Spinal cord (tissue), 10 donors: ENCODE results near the gene PCMTD2. TPM values are rescaled to one million over a fixed set of nuclear protein-coding genes. Genes with fewer than 3 reads are reported as not detected.

Experiments used
- DNase-seq, 6 donors: peaks; one replicate each; pipeline versions ENCODE4 v3.0.0 to v3.0.0-alpha.2; 2013 to 2015; ENCODE audit warnings: low spot score in 6 of 6, low read depth in 4 of 6
- H3K27ac ChIP-seq: one replicate; pipeline ENCODE4 v1.5.1; 2013; ENCODE audit warnings: low read depth, low read length, control low read depth
- H3K27me3 ChIP-seq: one replicate; pipeline ENCODE4 v1.6.1; 2013; ENCODE audit warnings: low read length; ENCODE audit not compliant: control insufficient read depth, insufficient read depth
- H3K36me3 ChIP-seq: one replicate; pipeline ENCODE4 v1.6.1; 2013; ENCODE audit warnings: low read length; ENCODE audit not compliant: control insufficient read depth, insufficient read depth
- H3K4me1 ChIP-seq: one replicate; pipeline ENCODE4 v1.6.1; 2013; ENCODE audit warnings: low read length; ENCODE audit not compliant: control insufficient read depth, insufficient read depth
- H3K4me3 ChIP-seq: one replicate; pipeline ENCODE4 v1.5.1; 2013; ENCODE audit warnings: low read depth, low read length, control low read depth
- H3K9me3 ChIP-seq: one replicate; pipeline ENCODE4 v1.6.1; 2013; ENCODE audit warnings: low read length; ENCODE audit not compliant: control insufficient read depth, insufficient read depth
- WGBS: methylation state at CpG from one replicate; pipeline ENCODE4 v1.1.5; 2013; ENCODE audit warnings: missing lambda C conversion rate; ENCODE audit not compliant: insufficient coverage; 5-methylcytosine and 5-hydroxymethylcytosine counted together
- polyA plus RNA-seq, 2 donors: library from polyadenylated mRNA; unstranded; fragments of 120-200 nt; gene quantifications; one replicate each; pipeline ENCODE4 v1.2.1, GENCODE V29; 2013; ENCODE audit not compliant: insufficient read length in 2 of 2
- total RNA-seq, 2 donors: library from RNA; depleted of rRNA in 1 of 2; stranded (reverse); fragments of 120-200 nt in 1 of 2; fragments of >200 nt in 1 of 2; gene quantifications; one replicate each; pipeline versions ENCODE4 v1.2.3 to v1.2.4, GENCODE V29; 2013 to 2014
- donor health status: healthy.

The PCMTD2 gene
- total and polyA plus RNA-seq, 4 donors, result 79.6 to 112 (median 91.5) TPM

DNA sequence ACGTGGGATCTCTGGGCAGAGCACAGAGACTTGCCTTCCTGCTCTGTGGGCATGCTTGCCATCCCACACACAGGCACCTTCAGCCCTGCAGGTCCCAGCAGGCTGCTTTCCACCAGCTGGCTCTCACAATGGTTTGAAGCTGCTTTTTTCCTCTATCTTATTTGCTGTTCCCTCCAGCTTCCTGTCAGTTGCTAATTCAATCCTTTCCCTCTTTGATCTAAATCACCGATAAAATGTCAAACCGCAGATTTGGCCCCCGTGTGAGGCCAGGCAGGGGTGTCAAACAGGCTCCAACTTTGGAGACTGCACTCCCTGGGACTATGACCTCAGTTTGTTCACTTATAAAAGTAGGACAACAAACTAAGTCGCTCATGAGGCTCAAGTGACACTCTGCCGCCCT, 40.6 kb upstream of the PCMTD2 start:
- Histone ChIP-seq H3K9me3 (no peaks in the 10 kb centered on the region), H3K4me3 (no peak overlapping the region), H3K4me1 (peaks cover 55% of the 10 kb centered on the region), H3K36me3 (peaks cover 77% of the 10 kb centered on the region), H3K27me3 (no peaks in the 10 kb centered on the region), H3K27ac (no peak overlapping the region)
- 55% methylated on average over 4 of the region's 6 CpGs for WGBS
- DNase-seq, result no peak

DNA sequence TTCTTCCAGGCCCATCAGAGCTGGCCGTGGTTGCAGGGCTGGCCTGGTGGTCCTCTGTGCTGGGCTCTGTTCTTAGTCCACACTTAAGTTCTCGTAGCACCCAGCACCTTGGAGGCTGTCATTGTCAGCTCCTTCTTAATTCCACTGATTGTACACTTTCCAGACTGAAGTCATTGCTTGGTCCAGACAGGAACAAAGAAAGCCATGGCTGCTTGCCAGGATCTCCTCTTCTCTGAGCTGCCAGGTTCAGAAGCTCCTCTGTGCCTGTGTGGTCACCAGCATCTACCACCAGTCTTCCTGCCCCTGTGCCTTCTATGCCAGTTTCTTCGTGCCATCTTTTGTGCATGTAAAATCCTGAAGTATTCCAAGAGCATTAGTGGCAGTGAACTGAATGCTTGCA, 39.5 kb upstream of the PCMTD2 start:
- H3K9me3 ChIP-seq, result no peaks in the 10 kb centered on the region
- peaks cover 66% of the 10 kb centered on the region for H3K4me1 ChIP-seq
- no peak overlapping the region for H3K4me3 ChIP-seq
- peaks cover 79% of the 10 kb centered on the region for H3K36me3 ChIP-seq
- peak in 2 of 6 donors; percentile 43 to 47 for DNase-seq
- 57% methylated on average over 3 of the region's 3 CpGs for WGBS
- no peaks in the 10 kb centered on the region for H3K27me3 ChIP-seq
- H3K27ac ChIP-seq, result no peak overlapping the region

DNA sequence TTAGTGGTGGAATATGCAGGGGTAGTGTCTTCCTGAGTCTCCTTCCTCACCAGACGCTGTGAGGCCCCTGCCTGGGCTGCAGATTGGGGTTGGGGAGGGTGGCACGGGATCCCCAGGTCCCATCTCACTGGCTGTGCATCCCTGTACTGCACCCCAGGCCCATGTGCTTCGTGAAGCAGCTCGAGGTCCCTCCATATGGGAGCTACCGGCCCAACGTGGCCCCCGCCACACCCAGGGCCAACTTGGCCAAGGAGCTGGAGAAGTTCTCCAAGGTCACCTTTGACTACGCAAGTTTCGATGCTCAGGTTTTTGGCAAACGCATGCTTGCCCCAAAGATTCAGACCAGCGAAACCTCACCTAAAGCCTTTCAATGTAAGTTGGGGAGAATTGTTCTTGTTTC, 38.6 kb upstream of the PCMTD2 start:
- Histone ChIP-seq H3K36me3 (peaks cover 79% of the 10 kb centered on the region), H3K4me3 (no peak overlapping the region), H3K9me3 (no peaks in the 10 kb centered on the region), H3K27ac (no peak overlapping the region), H3K27me3 (no peaks in the 10 kb centered on the region), H3K4me1 (peaks cover 70% of the 10 kb centered on the region)
- 95% methylated on average over 11 of the region's 11 CpGs for WGBS
- DNase-seq, result no peak

DNA sequence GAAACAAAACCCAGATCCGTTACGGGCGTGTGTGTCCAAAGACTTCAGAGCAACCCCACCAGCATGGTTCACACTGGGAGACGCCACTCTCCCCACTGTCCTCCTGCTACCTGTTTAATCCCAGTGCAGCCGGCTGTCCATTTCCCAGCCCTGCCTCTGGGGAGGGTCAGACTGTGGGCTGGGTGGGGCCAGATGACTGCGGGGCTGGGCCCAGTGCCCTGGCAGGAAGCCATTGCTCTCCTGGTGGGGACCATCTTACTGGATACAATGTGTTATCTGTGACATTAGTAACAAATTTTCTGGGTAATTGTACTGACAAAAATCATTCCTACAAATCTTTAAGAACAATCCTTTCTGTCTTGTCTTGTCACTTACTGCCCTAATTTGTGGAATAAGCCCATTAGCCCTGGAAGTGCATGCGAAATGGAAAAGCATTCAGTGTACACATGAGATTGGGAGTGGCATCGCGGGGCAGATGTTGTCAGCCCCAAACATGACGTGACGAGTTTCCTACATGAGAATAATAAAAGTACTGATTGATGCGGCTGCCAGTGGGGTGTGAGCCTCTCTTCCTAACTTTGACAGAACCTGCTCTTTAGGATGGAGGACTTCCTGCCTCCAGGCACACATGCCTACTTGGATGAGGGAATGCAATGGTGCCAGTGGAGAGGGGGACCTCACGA, 37.9 kb upstream of the PCMTD2 start:
- WGBS, result 75% methylated on average over 6 of the region's 13 CpGs
- Histone ChIP-seq H3K9me3 (no peaks in the 10 kb centered on the region), H3K27ac (no peak overlapping the region), H3K4me3 (no peak overlapping the region), H3K36me3 (peaks cover 79% of the 10 kb centered on the region), H3K4me1 (peaks cover 72% of the 10 kb centered on the region), H3K27me3 (no peaks in the 10 kb centered on the region)
- no peak for DNase-seq

DNA sequence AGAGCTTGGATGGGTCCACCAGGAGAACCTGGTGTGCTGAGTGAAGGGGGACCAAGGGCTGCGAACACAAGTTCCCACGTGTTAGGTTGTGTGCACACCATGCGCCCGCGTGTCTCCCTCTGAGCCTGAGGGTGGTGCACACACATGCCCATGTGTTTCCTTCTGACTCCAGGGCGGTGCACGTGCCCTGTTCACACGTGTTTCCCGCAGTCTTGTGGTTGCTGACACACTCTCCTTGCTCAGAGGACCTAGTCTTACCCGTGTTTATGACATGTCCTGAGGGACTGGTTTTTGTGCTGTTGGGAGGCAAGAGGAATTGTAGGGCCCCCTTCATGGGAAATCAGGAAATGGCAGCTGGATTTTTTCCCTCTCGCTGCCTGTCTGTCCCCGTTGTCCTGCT, 36.3 kb upstream of the PCMTD2 start:
- H3K27ac ChIP-seq, result no peak overlapping the region
- H3K27me3 ChIP-seq, result no peaks in the 10 kb centered on the region
- no peaks in the 10 kb centered on the region for H3K9me3 ChIP-seq
- WGBS, result 84% methylated on average over 12 of the region's 12 CpGs
- no peak overlapping the region for H3K4me3 ChIP-seq
- DNase-seq, result no peak
- peaks cover 72% of the 10 kb centered on the region for H3K4me1 ChIP-seq
- peaks cover 79% of the 10 kb centered on the region for H3K36me3 ChIP-seq

DNA sequence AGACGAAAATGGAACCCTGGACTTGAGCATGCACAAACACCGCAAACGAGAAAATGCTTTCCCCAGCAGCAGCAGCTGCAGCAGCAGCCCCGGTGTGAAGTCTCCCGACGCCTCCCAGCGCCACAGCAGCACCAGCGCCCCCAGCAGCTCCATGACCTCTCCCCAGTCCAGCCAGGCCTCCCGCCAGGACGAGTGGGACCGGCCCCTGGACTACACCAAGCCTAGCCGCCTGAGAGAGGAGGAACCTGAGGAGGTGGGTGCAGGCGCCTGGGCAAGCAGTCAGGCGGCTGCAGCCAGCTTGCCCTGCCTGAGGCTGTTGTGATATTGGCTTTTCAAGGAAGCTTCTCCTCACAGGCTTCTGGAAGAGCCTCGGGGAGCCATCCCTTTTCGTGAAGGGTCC, 35.8 kb upstream of the PCMTD2 start:
- H3K27me3 ChIP-seq, result no peaks in the 10 kb centered on the region
- H3K27ac ChIP-seq, result no peak overlapping the region
- no peak for DNase-seq
- peaks cover 72% of the 10 kb centered on the region for H3K4me1 ChIP-seq
- 89% methylated on average over 14 of the region's 16 CpGs for WGBS
- H3K36me3 ChIP-seq, result peaks cover 75% of the 10 kb centered on the region
- H3K9me3 ChIP-seq, result no peaks in the 10 kb centered on the region
- H3K4me3 ChIP-seq, result no peak overlapping the region

DNA sequence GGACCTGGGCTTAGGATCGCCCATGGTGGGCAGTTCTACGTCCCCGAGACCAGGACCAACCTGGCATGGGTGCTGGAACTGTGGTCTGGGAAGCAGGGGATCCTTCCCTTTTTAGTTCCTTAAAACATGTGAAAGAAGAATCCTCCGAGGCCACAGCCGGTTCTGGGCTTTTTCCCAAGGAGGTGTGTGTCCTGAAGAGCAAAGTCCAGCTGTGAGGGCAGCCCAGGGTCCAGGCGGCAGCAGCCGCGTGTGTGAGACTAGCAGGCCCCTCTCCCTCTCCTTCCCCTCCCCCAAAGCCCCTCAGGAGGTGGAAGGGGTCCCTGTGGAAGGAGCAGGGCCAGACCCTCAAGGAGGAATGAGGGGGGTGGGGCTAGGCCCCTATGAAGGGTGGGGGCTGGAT, 35.1 kb upstream of the PCMTD2 start:
- H3K36me3 ChIP-seq, result peaks cover 80% of the 10 kb centered on the region
- no peaks in the 10 kb centered on the region for H3K9me3 ChIP-seq
- peaks cover 73% of the 10 kb centered on the region for H3K4me1 ChIP-seq
- 63% methylated on average over 3 of the region's 8 CpGs for WGBS
- H3K27me3 ChIP-seq, result no peaks in the 10 kb centered on the region
- H3K4me3 ChIP-seq, result no peak overlapping the region
- no peak for DNase-seq
- no peak overlapping the region for H3K27ac ChIP-seq

DNA sequence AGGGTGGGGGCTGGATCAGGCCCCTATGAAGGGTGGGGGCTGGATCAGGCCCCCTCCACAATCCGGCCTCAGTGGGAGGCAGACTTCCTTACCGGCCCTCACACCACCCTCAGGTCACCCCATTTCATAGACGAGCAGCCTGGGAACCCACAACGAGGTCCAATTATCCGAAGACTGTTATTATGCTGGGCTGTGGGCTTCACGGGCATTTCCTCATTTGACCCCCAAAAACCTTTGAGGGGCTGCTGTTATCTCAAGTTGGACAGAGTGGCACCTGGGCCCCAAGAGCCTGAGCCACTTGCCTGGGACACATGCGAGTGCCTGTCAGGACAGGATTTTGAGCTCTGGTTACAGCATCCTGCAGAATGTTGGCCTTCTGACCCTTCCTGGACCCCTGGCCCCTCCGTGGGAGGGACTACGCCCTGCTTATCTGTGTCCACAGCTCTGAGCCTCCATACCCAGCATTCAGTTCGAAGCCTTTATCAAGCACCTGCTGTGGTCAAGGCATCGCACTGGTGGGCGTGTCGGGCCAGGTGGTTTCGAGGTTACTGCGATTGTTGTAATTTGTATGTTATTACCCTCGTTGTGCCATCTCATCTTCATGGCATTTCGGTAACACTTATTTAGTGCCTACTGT, 34.5 kb upstream of the PCMTD2 start:
- WGBS, result 76% methylated on average over 16 of the region's 17 CpGs
- DNase-seq, result no peak
- peaks cover 84% of the 10 kb centered on the region for H3K36me3 ChIP-seq

DNA sequence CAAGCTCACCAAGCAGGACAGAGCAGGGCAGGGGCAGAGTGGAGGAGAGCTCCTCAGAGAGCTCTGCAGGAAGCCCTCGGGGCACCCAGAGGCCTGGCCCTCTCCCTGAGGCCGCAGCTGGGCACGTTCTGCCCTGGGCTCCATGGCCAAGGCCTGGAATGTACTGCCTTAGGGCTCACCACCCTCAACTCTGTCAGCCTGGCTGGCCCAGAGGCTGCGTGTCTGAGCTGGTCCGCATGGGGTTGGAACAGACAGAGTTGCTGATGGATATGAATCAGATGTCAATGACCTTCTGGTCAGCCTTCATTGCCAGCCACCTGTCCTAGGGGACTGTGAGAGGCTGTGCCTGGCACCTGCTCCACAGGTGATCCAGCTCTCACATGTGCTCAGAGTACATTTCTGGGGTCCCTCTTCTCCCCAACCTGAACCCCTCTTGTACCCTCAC, 33.2 kb upstream of the PCMTD2 start:
- Histone ChIP-seq H3K36me3 (peaks cover 86% of the 10 kb centered on the region), H3K27ac (no peak overlapping the region), H3K4me3 (no peak overlapping the region), H3K4me1 (peaks cover 68% of the 10 kb centered on the region), H3K27me3 (no peaks in the 10 kb centered on the region), H3K9me3 (no peaks in the 10 kb centered on the region)
- DNase-seq, result no peak
- WGBS, result 71% methylated on average over 4 of the region's 5 CpGs

More for the DNA sequence above, 34.5 kb upstream of the PCMTD2 start:
- H3K4me3 ChIP-seq, result no peak overlapping the region
- H3K4me1 ChIP-seq, result peaks cover 75% of the 10 kb centered on the region
- H3K27ac ChIP-seq, result no peak overlapping the region
- H3K27me3 ChIP-seq, result no peaks in the 10 kb centered on the region
- no peaks in the 10 kb centered on the region for H3K9me3 ChIP-seq
